Gastrocnemius medialis (tissue), 4 donors: Measurements from ENCODE around the gene SP9.

Source experiments
- POLR2A ChIP-seq, 2 donors: fragments of 450-650 bp; IDR thresholded peaks; one replicate each; pipeline ENCODE4 v1.6.1; 2017; ENCODE audit warnings: antibody characterized with exemption in 2 of 2, mild to moderate bottlenecking in 2 of 2, moderate library complexity in 2 of 2
- TF ChIP-seq, protein P1 (sequence below), 5 experiments: fragments of 450-650 bp in 3 of 5; fragments of 200-600 bp in 2 of 5; sonication (generic) in 2 of 5; IDR thresholded peaks in 4 of 5; conservative IDR thresholded peaks in 1 of 5; 1 replicate in 4 of 5; 2 replicates in 1 of 5; pipeline ENCODE4 v1.5.1; 2016 to 2019; ENCODE audit warnings: antibody characterized with exemption in 5 of 5, mild to moderate bottlenecking in 3 of 5, moderate library complexity in 3 of 5

- TF ChIP-seq, protein P1, sequence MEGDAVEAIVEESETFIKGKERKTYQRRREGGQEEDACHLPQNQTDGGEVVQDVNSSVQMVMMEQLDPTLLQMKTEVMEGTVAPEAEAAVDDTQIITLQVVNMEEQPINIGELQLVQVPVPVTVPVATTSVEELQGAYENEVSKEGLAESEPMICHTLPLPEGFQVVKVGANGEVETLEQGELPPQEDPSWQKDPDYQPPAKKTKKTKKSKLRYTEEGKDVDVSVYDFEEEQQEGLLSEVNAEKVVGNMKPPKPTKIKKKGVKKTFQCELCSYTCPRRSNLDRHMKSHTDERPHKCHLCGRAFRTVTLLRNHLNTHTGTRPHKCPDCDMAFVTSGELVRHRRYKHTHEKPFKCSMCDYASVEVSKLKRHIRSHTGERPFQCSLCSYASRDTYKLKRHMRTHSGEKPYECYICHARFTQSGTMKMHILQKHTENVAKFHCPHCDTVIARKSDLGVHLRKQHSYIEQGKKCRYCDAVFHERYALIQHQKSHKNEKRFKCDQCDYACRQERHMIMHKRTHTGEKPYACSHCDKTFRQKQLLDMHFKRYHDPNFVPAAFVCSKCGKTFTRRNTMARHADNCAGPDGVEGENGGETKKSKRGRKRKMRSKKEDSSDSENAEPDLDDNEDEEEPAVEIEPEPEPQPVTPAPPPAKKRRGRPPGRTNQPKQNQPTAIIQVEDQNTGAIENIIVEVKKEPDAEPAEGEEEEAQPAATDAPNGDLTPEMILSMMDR (IDR thresholded peaks at IDR 0.05 in 4 of 5, conservative IDR thresholded peaks at IDR 0.05 in 1 of 5): no peak
- TF ChIP-seq POLR2A (IDR thresholded peaks at IDR 0.05): no peak
Observed at GRCh38 chr2:174328961-174329715, 5.6 kb upstream of the SP9 start.
